Measurements from ENCODE around the gene ARID3B.

ARID3B gene

DNA sequence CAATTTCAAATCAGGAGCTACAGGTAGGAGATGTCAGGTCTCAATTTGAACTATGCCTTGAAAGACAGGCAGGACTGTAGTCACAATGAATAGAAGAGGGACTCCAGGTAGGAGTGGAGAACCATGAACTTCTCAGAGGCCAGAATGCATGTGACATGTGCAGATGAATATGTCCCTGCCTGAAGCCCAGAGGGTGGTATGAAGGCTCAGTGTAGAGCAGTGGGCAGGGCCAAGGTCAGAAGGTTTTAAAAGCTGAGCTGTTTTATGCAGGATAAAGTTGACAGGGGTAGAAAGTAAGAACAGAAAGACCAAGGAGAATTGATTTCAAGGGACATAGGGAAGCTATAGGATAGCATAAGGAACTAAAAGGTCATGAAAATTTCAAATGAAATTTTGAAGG, 105.5 kb downstream of the ARID3B start:
- intact Hi-C loops (cut with DNase I), result no loop called here

More for the DNA sequence above, 105.5 kb downstream of the ARID3B start:
- no peak for DNase-seq
